Endodermal cell (in vitro differentiated cells): Measurements from ENCODE around the gene GLG1. TPM values are rescaled to one million over a fixed set of nuclear protein-coding genes. Genes with fewer than 3 reads are reported as not detected.

Experiments
- DNase-seq: peaks from one replicate; pipeline ENCODE4 v3.0.0-alpha.2; 2017
- H3K27ac ChIP-seq: 2 replicates; pipeline ENCODE4 v1.5.1; 2013; ENCODE audit warnings: mild to moderate bottlenecking, low read depth, low read length, moderate library complexity
- H3K27me3 ChIP-seq: 2 replicates; pipeline ENCODE4 v1.6.1; 2013; ENCODE audit warnings: mild to moderate bottlenecking, low read length, moderate library complexity; ENCODE audit not compliant: insufficient read depth, control insufficient read depth, poor library complexity, severe bottlenecking
- H3K36me3 ChIP-seq: 2 replicates; pipeline ENCODE4 v1.7.0; 2013; ENCODE audit warnings: mild to moderate bottlenecking, low read length, moderate library complexity; ENCODE audit not compliant: control insufficient read depth, insufficient read depth
- H3K4me1 ChIP-seq: one replicate; pipeline ENCODE4 v1.7.0; 2013; ENCODE audit warnings: low read length; ENCODE audit not compliant: control insufficient read depth, insufficient read depth
- H3K4me3 ChIP-seq: 2 replicates; pipeline ENCODE4 v1.5.1; 2013; ENCODE audit warnings: mild to moderate bottlenecking, low read length, moderate library complexity
- H3K9ac ChIP-seq: 2 replicates; pipeline ENCODE4 v1.6.1; 2013; ENCODE audit warnings: mild to moderate bottlenecking, low read length, moderate library complexity; ENCODE audit not compliant: poor library complexity, severe bottlenecking; ENCODE audit errors: extremely low read depth
- H3K9me3 ChIP-seq: 2 replicates; pipeline ENCODE4 v1.6.1; 2013; ENCODE audit warnings: mild to moderate bottlenecking, low read length, moderate library complexity; ENCODE audit not compliant: control insufficient read depth
- H3K27ac Mint-ChIP-seq: 2 replicates; pipeline ENCODE4 v1.8.0; 2020; ENCODE audit warnings: mixed read lengths
- H3K27me3 Mint-ChIP-seq: 2 replicates; pipeline ENCODE4 v1.8.0; 2021; ENCODE audit warnings: mild to moderate bottlenecking, mixed read lengths; ENCODE audit not compliant: insufficient read depth
- H3K36me3 Mint-ChIP-seq: 2 replicates; pipeline ENCODE4 v1.8.0; 2020; ENCODE audit warnings: low read depth, mixed read lengths
- H3K4me1 Mint-ChIP-seq: 2 replicates; pipeline ENCODE4 v1.8.0; 2020; ENCODE audit warnings: mixed read lengths
- H3K4me3 Mint-ChIP-seq: 2 replicates; pipeline ENCODE4 v1.8.0; 2020; ENCODE audit warnings: mild to moderate bottlenecking, moderate library complexity, mixed read lengths
- H3K9me3 Mint-ChIP-seq: 2 replicates; pipeline ENCODE4 v1.8.0; 2020; ENCODE audit warnings: mild to moderate bottlenecking, mixed read lengths
- WGBS, 2 experiments: methylation state at CpG; one replicate each; pipeline versions ENCODE4 v1.1.5 to v1.1.7; 2013; ENCODE audit warnings: missing lambda C conversion rate in 2 of 2, mixed read lengths in 1 of 2; ENCODE audit not compliant: insufficient coverage in 1 of 2, insufficient read length in 1 of 2; 5-methylcytosine and 5-hydroxymethylcytosine counted together
- total RNA-seq, 2 donors: library from RNA; stranded (reverse); fragmentation: NEBNext Ultra II Directional in 1 of 2; extraction: Animal tissue kit (Norgen Biotek cat#: 25700) in 1 of 2; gene quantifications; 2 replicates in 1 of 2; 3 replicates in 1 of 2; pipeline ENCODE4 v1.2.1, GENCODE V29; 2021
- TF ChIP-seq, protein P1 (sequence below): fragments of 200-600 bp; sonication (generic); conservative IDR thresholded peaks from 2 replicates; pipeline ENCODE4 v1.5.0; 2021; ENCODE audit warnings: antibody characterized with exemption, mild to moderate bottlenecking

GLG1 gene
- total RNA-seq, 2 donors from 2014 or later = 120 to 136 TPM

DNA sequence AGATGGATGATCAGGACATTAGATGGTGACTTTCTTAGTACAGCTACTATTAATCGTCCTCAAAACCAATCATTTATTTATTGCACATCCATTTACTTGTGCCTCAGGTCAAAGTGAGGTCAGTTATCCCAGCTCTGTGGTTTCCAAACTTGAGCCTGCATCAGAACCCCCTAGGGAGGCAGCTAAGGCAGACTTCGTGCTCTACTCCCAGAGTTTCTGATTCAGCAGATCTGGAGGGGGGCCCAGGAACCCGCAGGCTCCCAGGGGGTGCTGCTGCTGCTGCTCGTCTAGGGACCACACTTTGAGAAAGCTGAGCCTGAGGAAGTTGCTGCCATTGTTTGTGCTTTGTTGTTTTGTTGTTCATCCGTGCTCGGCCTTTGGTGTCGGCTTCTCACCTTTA lies 141.6 kb downstream of the GLG1 start:
- Mint-ChIP-seq H3K27me3 (no peaks in the 10 kb centered on the region), H3K36me3 (peaks cover 76% of the 10 kb centered on the region), H3K4me3 (no peak overlapping the region), H3K9me3 (no peaks in the 10 kb centered on the region), H3K4me1 (no peaks in the 10 kb centered on the region), H3K27ac (no peak overlapping the region)
- Histone ChIP-seq H3K27me3 (no peaks in the 10 kb centered on the region), H3K9me3 (no peaks in the 10 kb centered on the region), H3K9ac (no peak overlapping the region), H3K4me3 (no peak overlapping the region), H3K4me1 (no peaks in the 10 kb centered on the region), H3K27ac (no peak overlapping the region), H3K36me3 (peaks cover 84% of the 10 kb centered on the region)
- DNase-seq = no peak
- TF ChIP-seq, protein P1, sequence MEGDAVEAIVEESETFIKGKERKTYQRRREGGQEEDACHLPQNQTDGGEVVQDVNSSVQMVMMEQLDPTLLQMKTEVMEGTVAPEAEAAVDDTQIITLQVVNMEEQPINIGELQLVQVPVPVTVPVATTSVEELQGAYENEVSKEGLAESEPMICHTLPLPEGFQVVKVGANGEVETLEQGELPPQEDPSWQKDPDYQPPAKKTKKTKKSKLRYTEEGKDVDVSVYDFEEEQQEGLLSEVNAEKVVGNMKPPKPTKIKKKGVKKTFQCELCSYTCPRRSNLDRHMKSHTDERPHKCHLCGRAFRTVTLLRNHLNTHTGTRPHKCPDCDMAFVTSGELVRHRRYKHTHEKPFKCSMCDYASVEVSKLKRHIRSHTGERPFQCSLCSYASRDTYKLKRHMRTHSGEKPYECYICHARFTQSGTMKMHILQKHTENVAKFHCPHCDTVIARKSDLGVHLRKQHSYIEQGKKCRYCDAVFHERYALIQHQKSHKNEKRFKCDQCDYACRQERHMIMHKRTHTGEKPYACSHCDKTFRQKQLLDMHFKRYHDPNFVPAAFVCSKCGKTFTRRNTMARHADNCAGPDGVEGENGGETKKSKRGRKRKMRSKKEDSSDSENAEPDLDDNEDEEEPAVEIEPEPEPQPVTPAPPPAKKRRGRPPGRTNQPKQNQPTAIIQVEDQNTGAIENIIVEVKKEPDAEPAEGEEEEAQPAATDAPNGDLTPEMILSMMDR = no peak
- WGBS, 2 experiments = 91 to 96% methylated on average over 4 to 7 of the region's 7 CpGs

DNA sequence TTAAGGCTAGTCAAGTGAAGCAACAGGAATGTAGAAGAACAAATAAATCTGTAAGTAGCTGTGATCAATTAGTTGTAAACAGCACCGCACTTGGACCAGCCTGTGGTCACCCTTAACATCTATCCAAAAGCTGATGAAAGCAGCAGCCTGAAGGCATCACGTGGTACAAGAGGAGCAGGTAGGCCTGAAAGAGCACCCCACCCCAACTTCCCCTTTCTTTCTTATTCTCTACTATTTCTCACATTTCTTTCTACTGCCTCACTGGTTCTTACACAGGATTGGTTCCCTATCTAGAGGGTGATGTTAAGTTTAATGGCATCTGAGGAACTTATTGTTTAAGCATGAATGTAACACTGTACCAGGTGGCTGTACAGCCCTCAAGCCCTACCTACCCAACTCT lies 143.0 kb downstream of the GLG1 start:
- no peak for DNase-seq
- no peaks in the 10 kb centered on the region for H3K9me3 ChIP-seq
- H3K27ac ChIP-seq = no peak overlapping the region
- Mint-ChIP-seq H3K27me3 (no peaks in the 10 kb centered on the region), H3K4me1 (no peaks in the 10 kb centered on the region), H3K4me3 (no peak overlapping the region), H3K27ac (no peak overlapping the region), H3K36me3 (peaks cover 75% of the 10 kb centered on the region), H3K9me3 (no peaks in the 10 kb centered on the region)
- H3K9ac ChIP-seq = no peak overlapping the region
- H3K4me3 ChIP-seq = no peak overlapping the region
- H3K36me3 ChIP-seq = peaks cover 82% of the 10 kb centered on the region
- H3K4me1 ChIP-seq = no peaks in the 10 kb centered on the region
- 89 to 93% methylated on average over 1 to 2 of the region's 2 CpGs for WGBS, 2 experiments
- TF ChIP-seq, protein P1 = no peak
- no peaks in the 10 kb centered on the region for H3K27me3 ChIP-seq

DNA sequence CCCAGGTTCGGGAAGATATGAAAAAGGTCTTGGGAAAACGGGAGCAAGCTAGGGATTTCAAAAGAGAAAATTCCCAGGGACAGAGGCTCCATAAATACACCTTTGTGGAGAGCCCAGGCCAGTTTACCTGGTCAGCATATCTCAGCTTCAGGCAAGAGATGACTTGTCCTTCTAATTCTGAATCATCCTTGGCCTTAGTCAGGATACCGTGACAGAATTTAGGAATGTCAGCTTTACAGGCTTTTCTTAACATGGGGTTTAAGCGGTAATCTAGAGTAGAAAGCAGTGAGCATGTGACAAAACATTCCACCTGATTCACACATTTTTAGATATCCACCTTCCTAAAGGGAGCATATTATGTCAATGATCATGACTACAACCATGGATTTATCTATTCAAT lies 144.6 kb downstream of the GLG1 start:
- Mint-ChIP-seq H3K9me3 (no peaks in the 10 kb centered on the region), H3K27ac (no peak overlapping the region), H3K27me3 (no peaks in the 10 kb centered on the region), H3K36me3 (peaks cover 74% of the 10 kb centered on the region), H3K4me3 (no peak overlapping the region), H3K4me1 (no peaks in the 10 kb centered on the region)
- Histone ChIP-seq H3K36me3 (peaks cover 84% of the 10 kb centered on the region), H3K9ac (no peak overlapping the region), H3K4me1 (no peaks in the 10 kb centered on the region), H3K27me3 (no peaks in the 10 kb centered on the region), H3K27ac (no peak overlapping the region), H3K9me3 (no peaks in the 10 kb centered on the region), H3K4me3 (no peak overlapping the region)
- TF ChIP-seq, protein P1 = no peak
- no peak for DNase-seq
- WGBS, 2 experiments = 93 to 100% methylated on average over 3 to 4 of the region's 4 CpGs
